OCI-LY3 (cell line): ENCODE measurements around the gene SCLY.

ENCODE experiments used
- CTCF ChIP-seq: fragments of 200-600, 300-600 bp; sonication (generic); IDR thresholded peaks from 2 replicates; pipeline ENCODE4 v1.5.1; 2014; ENCODE audit warnings: antibody characterized with exemption, low read length, low read depth
- EZH2phosphoT487 ChIP-seq: fragments of 200-600 bp; shearing (Covaris generic); IDR thresholded peaks from 2 replicates; pipeline ENCODE4 v1.6.1; 2018; ENCODE audit warnings: antibody characterized with exemption, mixed run types, low read depth

GRCh38 chr2:238016526-238016925 is 44.3 kb upstream of the SCLY start:
- TF ChIP-seq CTCF, result no peak
- TF ChIP-seq EZH2phosphoT487, result no peak
